Smooth muscle cell (in vitro differentiated cells): ENCODE data around the gene FBXO42. TPM values are rescaled to one million over a fixed set of nuclear protein-coding genes. Genes with fewer than 3 reads are reported as not detected.

Experiments used
- DNase-seq: peaks from one replicate; lab custom pipeline; 2025; ENCODE audit not compliant: unreplicated experiment; lab: John Stamatoyannopoulos, UW
- H2AFZ ChIP-seq: fragments of 200-600 bp; sonication (generic); 2 replicates; pipeline ENCODE4 v1.6.0; 2016; ENCODE audit warnings: antibody characterized with exemption, low read depth, mild to moderate bottlenecking
- H3F3A ChIP-seq: fragments of 200-600 bp; sonication (generic); 2 replicates; pipeline ENCODE4 v1.6.0; 2017; ENCODE audit warnings: antibody characterized with exemption, low read depth
- H3K27ac ChIP-seq: fragments of 200-600 bp; sonication (generic); 2 replicates; pipeline ENCODE4 v1.5.1; 2016; ENCODE audit warnings: low read depth, mild to moderate bottlenecking
- H3K27me3 ChIP-seq: fragments of 200-600 bp; sonication (generic); 2 replicates; pipeline ENCODE4 v1.6.1; 2016; ENCODE audit warnings: low read depth, mild to moderate bottlenecking
- H3K36me3 ChIP-seq: fragments of 200-600 bp; sonication (generic); 2 replicates; pipeline ENCODE4 v1.5.1; 2016; ENCODE audit warnings: low read depth
- H3K4me1 ChIP-seq: fragments of 200-600 bp; sonication (generic); 2 replicates; pipeline ENCODE4 v1.5.1; 2016; ENCODE audit warnings: low read depth
- H3K4me2 ChIP-seq: fragments of 200-600 bp; sonication (generic); 2 replicates; pipeline ENCODE4 v1.6.0; 2016; ENCODE audit warnings: mild to moderate bottlenecking
- H3K4me3 ChIP-seq: fragments of 200-600 bp; sonication (generic); 2 replicates; pipeline ENCODE4 v1.5.1; 2016; ENCODE audit warnings: mild to moderate bottlenecking
- H3K79me2 ChIP-seq: fragments of 200-600 bp; sonication (generic); 2 replicates; pipeline ENCODE4 v1.6.0; 2016; ENCODE audit warnings: low read depth, mild to moderate bottlenecking
- H3K9ac ChIP-seq: fragments of 200-600 bp; sonication (generic); 2 replicates; pipeline ENCODE4 v1.6.0; 2016; ENCODE audit warnings: low read depth
- H3K9me3 ChIP-seq: fragments of 200-600 bp; sonication (generic); replicated peaks from 2 replicates; pipeline ENCODE4 v1.5.1; 2016; ENCODE audit warnings: low read depth
- H4K20me1 ChIP-seq: fragments of 200-600 bp; sonication (generic); 2 replicates; pipeline ENCODE4 v1.6.0; 2016; ENCODE audit warnings: low read depth
- CTCF ChIP-seq: fragments of 200-600 bp; sonication (generic); IDR thresholded peaks from 2 replicates; pipeline ENCODE4 v1.5.1; 2017; ENCODE audit warnings: borderline replicate concordance, mild to moderate bottlenecking, antibody characterized with exemption; ENCODE audit not compliant: insufficient read depth, poor library complexity, severe bottlenecking
- WGBS: methylation state at CpG from one replicate; pipeline ENCODE4 v1.1.7; 2016; ENCODE audit warnings: low lambda C conversion rate; 5-methylcytosine and 5-hydroxymethylcytosine counted together
- polyA plus RNA-seq: library from polyadenylated mRNA; unstranded; fragments of >200 nt; fragmentation: Nextera tagmentation; extraction: Ambion mirVana; gene quantifications from 2 replicates; pipeline ENCODE4 v1.2.1, GENCODE V29; 2016
- total RNA-seq: library from RNA; depleted of rRNA; stranded (reverse); fragments of >200 nt; gene quantifications from 2 replicates; pipeline ENCODE4 v1.2.3, GENCODE V29; 2014

FBXO42 gene
- total and polyA plus RNA-seq, 2 experiments from 2014 or later: 14.7 to 22.6 TPM

GRCh38 chr1:16302709-16303627 lies 49.3 kb downstream of the FBXO42 start:
- H3F3A ChIP-seq: no peaks in the 10 kb centered on the region
- H3K4me2 ChIP-seq: no peak overlapping the region
- no peak for DNase-seq
- TF ChIP-seq CTCF: no peak
- no peaks in the 10 kb centered on the region for H3K79me2 ChIP-seq
- 86% methylated on average over 12 of the region's 12 CpGs for WGBS
- H3K4me1 ChIP-seq: no peaks in the 10 kb centered on the region
- no peaks in the 10 kb centered on the region for H3K9me3 ChIP-seq
- H3K27ac ChIP-seq: no peak overlapping the region
- no peaks in the 10 kb centered on the region for H3K27me3 ChIP-seq
- no peak overlapping the region for H3K9ac ChIP-seq
- H4K20me1 ChIP-seq: peaks cover 73% of the 10 kb centered on the region
- H2AFZ ChIP-seq: no peak overlapping the region
- H3K36me3 ChIP-seq: peaks cover 9% of the 10 kb centered on the region
- H3K4me3 ChIP-seq: no peak overlapping the region

GRCh38 chr1:16300436-16300835 lies 51.8 kb downstream of the FBXO42 start:
- no peak for TF ChIP-seq CTCF

GRCh38 chr1:16298653-16299052 lies 53.6 kb downstream of the FBXO42 start:
- peaks cover 79% of the 10 kb centered on the region for H4K20me1 ChIP-seq
- 98% methylated on average over 12 of the region's 12 CpGs for WGBS
- H3F3A ChIP-seq: no peaks in the 10 kb centered on the region
- H3K9ac ChIP-seq: no peak overlapping the region
- H3K4me3 ChIP-seq: no peak overlapping the region
- TF ChIP-seq CTCF: no peak
- H3K9me3 ChIP-seq: no peaks in the 10 kb centered on the region
- no peak for DNase-seq
- H3K36me3 ChIP-seq: peaks cover 9% of the 10 kb centered on the region
- H2AFZ ChIP-seq: no peak overlapping the region
- no peaks in the 10 kb centered on the region for H3K27me3 ChIP-seq
- no peaks in the 10 kb centered on the region for H3K79me2 ChIP-seq
- no peak overlapping the region for H3K4me2 ChIP-seq
- no peak overlapping the region for H3K27ac ChIP-seq
- no peaks in the 10 kb centered on the region for H3K4me1 ChIP-seq

More at GRCh38 chr1:16300436-16300835, 51.8 kb downstream of the FBXO42 start:
- peaks cover 66% of the 10 kb centered on the region for H4K20me1 ChIP-seq
- H2AFZ ChIP-seq: no peak overlapping the region
- DNase-seq: no peak
- no peak overlapping the region for H3K9ac ChIP-seq
- H3K27me3 ChIP-seq: no peaks in the 10 kb centered on the region
- H3K4me1 ChIP-seq: no peaks in the 10 kb centered on the region
- H3K27ac ChIP-seq: no peak overlapping the region
- H3K4me2 ChIP-seq: no peak overlapping the region
- 91% methylated on average over 3 of the region's 3 CpGs for WGBS
- peaks cover 9% of the 10 kb centered on the region for H3K36me3 ChIP-seq
- no peak overlapping the region for H3K4me3 ChIP-seq
- no peaks in the 10 kb centered on the region for H3K9me3 ChIP-seq
- no peaks in the 10 kb centered on the region for H3K79me2 ChIP-seq
- H3F3A ChIP-seq: no peaks in the 10 kb centered on the region
